Gastrocnemius medialis (tissue), 4 donors: ENCODE data around the gene MOG.

Experiments
- POLR2A ChIP-seq, 2 donors: fragments of 450-650 bp; IDR thresholded peaks; one replicate each; pipeline ENCODE4 v1.6.1; 2017; ENCODE audit warnings: antibody characterized with exemption in 2 of 2, mild to moderate bottlenecking in 2 of 2, moderate library complexity in 2 of 2
- TF ChIP-seq, protein P1 (sequence below), 5 experiments: fragments of 450-650 bp in 3 of 5; fragments of 200-600 bp in 2 of 5; sonication (generic) in 2 of 5; IDR thresholded peaks in 4 of 5; conservative IDR thresholded peaks in 1 of 5; 1 replicate in 4 of 5; 2 replicates in 1 of 5; pipeline ENCODE4 v1.5.1; 2016 to 2019; ENCODE audit warnings: antibody characterized with exemption in 5 of 5, mild to moderate bottlenecking in 3 of 5, moderate library complexity in 3 of 5

DNA sequence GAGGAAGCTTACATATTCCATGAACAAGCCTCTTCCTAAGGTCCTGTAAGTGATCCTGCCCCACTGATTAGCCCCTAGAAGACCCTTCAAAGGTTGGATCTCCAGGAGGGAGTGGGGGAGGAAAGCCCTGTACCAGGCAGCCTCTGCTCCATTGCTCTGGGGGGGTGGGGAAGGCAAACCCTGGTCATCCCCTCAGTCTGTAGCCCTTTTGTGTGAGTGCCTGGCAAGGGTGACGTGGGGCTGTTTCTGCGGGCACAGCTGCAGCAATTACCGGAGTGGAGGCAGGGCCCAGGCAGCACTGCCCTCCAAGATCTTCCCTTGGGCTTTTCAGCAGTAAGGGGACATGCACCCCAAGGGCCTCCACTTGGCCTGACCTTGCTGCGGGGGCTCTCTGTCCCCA is at the start of gene MOG:
- TF ChIP-seq, protein P1, sequence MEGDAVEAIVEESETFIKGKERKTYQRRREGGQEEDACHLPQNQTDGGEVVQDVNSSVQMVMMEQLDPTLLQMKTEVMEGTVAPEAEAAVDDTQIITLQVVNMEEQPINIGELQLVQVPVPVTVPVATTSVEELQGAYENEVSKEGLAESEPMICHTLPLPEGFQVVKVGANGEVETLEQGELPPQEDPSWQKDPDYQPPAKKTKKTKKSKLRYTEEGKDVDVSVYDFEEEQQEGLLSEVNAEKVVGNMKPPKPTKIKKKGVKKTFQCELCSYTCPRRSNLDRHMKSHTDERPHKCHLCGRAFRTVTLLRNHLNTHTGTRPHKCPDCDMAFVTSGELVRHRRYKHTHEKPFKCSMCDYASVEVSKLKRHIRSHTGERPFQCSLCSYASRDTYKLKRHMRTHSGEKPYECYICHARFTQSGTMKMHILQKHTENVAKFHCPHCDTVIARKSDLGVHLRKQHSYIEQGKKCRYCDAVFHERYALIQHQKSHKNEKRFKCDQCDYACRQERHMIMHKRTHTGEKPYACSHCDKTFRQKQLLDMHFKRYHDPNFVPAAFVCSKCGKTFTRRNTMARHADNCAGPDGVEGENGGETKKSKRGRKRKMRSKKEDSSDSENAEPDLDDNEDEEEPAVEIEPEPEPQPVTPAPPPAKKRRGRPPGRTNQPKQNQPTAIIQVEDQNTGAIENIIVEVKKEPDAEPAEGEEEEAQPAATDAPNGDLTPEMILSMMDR (IDR thresholded peaks at IDR 0.05 in 4 of 5, conservative IDR thresholded peaks at IDR 0.05 in 1 of 5) = no peak
- TF ChIP-seq POLR2A (IDR thresholded peaks at IDR 0.05) = no peak
